Right lobe of liver (tissue), 4 donors: ENCODE data around the gene SWAP70.

Experiments used
- POLR2A ChIP-seq: fragments of 450-650 bp; IDR thresholded peaks from one replicate; pipeline ENCODE4 v1.6.1; 2017; ENCODE audit warnings: antibody characterized with exemption, mild to moderate bottlenecking
- TF ChIP-seq, protein P1 (sequence below), 4 donors: fragments of 200-600 bp in 3 of 4; fragments of 450-650 bp in 1 of 4; IDR thresholded peaks; one replicate each; pipeline versions ENCODE4 v1.5.1 to v1.8.0; 2016 to 2022; ENCODE audit warnings: antibody characterized with exemption in 4 of 4, mild to moderate bottlenecking in 2 of 4
- donor health status: DM: no; HTN: no; CAD: no.
- donor health status: DM: no; HTN: no; CAD: no.
- donor health status: DM: no; HTN: yes; CAD: no.

DNA sequence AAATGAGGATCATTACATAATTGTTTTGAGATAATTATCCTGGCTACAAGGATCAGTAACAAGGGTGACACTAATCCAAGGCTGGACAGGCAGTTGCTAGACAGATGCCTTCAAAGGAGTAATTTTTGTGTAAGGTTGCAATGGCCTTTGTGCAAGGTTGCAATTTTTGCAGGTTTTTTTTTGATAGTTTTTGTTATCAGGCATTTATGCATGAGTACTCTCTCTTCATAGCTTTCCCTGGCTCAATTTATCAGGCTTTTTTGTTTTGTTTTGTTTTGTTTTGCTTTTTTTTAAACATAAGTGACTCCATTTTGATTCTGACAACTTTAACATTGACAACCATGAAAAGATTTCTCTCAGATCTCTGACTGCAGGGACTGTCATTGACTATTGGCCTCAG is 110.2 kb downstream of the SWAP70 start:
- TF ChIP-seq, protein P1, sequence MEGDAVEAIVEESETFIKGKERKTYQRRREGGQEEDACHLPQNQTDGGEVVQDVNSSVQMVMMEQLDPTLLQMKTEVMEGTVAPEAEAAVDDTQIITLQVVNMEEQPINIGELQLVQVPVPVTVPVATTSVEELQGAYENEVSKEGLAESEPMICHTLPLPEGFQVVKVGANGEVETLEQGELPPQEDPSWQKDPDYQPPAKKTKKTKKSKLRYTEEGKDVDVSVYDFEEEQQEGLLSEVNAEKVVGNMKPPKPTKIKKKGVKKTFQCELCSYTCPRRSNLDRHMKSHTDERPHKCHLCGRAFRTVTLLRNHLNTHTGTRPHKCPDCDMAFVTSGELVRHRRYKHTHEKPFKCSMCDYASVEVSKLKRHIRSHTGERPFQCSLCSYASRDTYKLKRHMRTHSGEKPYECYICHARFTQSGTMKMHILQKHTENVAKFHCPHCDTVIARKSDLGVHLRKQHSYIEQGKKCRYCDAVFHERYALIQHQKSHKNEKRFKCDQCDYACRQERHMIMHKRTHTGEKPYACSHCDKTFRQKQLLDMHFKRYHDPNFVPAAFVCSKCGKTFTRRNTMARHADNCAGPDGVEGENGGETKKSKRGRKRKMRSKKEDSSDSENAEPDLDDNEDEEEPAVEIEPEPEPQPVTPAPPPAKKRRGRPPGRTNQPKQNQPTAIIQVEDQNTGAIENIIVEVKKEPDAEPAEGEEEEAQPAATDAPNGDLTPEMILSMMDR (IDR thresholded peaks at IDR 0.05), result no peak
- TF ChIP-seq POLR2A, result no peak
